RPMI8226 (cell line): ENCODE measurements around the gene PLEKHA7.
"Not testable (repeated sequence)": the region's sequence is repeated elsewhere in the genome, so short reads cannot be mapped to it uniquely, and the experiment has no call there.

Experiments
- DNase-seq: peaks from one replicate; pipeline ENCODE4 v3.0.0-alpha.2; 2015

Gene PLEKHA7

DNA sequence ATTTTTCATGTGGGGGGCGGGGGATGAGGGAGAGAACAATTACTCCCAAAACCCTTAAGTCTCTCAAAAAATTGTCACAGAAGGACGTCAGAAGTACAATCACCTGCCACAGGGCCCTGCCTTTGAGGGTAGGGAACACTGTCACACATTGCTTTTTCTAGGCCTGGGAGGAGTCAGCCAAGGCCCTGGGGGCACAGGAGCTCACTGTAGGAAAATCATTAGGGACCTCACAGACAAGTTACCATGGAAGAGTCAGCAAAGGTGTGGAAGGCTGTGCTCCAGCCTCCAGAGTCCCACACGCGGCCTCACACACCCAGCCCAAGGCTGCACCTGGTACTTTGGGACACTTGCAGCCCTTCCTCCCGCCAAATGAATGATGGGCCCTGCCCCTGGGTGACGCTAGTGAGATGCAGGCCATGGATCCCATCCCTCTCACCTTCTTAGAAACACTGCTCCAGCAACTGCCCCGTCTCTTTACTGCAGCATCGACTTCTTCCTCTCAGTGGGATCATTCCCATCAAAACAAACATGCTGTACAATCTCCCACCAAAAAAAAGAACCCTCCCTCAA, 3.3 kb downstream of the PLEKHA7 start:
- no peak for DNase-seq

DNA sequence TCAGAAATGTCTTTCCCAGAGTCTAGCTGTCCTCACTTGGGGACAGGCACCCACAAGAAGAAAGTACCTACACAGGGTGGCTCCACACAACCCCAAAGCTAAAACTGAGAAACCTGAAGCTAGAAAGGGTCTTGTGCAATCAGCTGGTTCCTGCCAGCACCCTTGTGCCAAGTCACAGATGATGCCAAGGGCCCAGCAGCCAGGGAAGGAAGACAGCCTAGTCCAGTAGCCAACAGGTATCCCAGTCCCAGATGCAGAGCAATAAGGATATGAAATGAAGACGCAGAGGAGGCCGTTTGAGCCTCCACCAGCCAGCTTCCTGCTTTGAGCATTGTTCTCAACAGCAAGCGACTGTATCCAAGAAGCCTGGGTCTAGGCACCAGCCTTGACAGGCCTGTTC, 6.1 kb downstream of the PLEKHA7 start:
- DNase-seq = no peak

DNA sequence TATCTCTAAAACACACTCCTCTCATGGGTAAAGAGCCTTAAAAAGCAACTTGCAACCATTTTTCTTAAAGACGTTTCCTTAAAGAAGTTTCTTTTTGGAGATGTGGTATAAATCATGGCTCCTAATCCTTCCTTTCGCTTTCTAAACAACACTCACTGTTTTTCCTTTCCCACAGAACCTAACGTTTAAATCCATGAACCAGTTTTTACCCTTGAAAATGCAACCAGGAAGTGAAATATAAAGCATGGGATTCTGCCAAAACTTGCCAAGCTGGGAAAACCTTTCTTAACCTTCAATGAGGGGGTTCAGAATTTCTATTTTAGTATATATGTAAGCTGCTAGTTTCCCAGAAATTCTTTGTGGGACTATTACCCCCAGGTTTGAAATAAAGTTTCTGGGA, 8.6 kb downstream of the PLEKHA7 start:
- DNase-seq = no peak

DNA sequence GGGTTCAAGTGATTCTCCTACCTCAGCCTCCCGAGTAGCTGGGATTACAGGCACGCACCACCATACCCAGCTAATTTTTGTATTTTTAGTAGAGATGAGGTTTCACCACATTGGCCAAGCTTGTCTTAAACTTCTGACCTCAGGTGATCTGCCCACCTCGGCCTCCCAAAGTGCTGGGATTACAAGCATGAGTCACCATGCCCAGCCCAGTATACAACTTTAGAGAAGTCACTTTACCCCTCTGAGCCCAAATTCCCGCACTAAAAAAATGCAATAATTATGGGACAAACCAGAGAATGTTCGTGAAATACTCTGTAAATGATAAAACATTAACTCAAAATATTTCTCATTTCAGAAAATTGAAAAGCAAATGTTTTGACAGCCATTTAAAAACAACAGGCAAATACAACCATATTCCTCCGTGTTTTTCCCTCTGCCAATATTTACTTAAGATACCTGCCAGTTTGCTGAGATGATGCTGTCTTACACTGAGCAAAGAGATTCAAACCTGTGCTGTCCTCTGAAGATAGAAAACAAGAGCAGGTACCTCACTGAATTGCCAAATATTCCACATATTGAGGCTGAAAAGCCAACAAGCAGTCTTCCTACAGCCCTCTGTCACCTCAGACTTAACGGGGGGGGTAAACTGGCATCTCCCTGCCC, 9.6 kb downstream of the PLEKHA7 start:
- no peak for DNase-seq

DNA sequence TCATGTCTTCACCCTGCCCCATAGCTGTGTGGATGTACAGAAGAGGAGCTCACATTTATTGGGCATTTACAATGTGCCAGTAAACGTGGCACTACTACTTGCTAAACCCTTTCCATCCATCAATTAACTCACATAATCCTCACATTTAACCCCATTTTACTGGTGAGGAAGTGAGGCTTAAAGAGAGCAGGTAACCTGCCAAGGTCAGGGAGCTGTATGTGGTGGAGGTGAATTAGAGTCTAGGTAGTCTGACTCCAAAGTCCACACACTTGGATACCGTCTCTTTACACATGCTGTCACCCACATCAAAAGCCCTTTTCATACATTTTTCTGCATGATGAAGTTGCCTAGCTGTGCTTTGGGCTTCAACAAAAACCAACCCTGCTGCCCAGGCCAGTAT, 10.8 kb downstream of the PLEKHA7 start:
- DNase-seq = no peak

DNA sequence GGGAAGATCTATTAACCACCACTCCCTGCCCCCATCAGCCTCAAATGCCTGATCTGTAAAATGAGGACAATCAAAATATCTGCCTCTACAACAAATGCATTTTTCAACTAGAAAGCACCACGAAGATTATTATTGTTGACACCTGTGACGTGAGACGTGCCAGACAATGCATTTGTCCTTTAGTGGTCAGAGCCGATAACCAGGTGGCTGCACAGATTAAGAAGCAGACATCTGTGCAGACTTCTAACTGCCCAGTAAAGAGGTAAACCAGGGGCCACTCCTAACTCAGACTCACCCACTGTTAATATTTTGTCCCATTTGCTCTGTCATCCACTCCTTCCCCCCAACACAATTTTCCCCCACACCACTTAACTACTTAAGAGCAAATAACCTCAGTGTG, 11.7 kb downstream of the PLEKHA7 start:
- DNase-seq = no peak

DNA sequence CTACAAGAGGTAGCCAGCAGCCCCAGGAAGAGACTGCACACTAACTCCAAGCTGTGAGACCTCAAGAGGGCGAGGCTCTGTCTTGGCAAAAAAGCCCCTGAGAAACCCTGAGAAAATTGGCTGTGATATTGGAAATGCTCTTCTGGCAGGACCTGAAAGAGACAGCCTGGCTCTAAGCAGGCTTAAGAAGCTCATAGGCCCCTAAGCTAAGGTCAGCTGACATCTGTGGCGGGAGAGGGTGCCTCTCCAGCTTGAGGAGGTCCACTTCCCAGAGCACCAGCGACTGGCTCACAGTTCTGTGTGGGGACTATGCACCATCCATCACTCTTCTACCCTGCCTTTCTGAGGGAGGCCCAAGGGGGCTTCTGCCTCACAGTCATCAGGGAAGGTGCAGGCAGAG, 12.4 kb downstream of the PLEKHA7 start:
- DNase-seq = no peak

DNA sequence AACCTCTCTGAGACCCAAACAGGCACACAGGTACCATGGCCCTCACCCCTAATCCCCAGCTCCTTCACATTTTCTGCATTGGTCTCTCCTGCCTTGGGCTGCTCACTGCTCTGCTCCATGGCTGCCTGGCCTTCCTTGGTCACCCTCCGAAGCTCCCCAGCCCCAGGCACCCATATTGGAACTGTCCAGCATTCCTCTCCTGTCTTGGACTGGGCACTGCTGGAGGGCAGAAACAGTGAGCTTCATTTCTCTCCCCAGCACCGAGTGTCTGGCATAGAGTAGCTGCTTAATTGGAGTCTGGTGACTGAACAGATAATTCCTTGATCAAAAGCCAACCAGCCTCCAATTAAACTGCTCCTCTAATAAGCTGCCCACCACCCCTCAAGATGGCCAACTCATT, 13.2 kb downstream of the PLEKHA7 start:
- no peak for DNase-seq

DNA sequence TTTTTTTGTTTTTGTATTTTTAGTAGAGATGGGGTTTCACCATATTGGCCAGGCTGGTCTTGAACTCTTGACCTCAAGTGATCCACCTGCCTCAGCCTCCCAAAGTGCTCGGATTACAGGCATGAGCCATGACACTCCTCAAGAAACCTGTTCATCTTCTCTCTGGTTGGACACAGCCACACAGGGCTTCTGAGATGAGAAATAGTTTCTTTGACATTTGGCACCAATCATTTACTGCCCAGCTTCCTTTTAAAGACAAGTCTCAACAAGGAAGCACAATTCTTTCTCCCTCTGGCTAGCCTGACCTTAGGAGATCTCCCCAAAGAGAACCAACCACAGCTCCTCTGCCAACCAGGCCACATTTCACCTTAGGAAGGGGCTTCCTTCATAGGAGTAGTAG, 14.0 kb downstream of the PLEKHA7 start:
- DNase-seq = not testable (repeated sequence)

DNA sequence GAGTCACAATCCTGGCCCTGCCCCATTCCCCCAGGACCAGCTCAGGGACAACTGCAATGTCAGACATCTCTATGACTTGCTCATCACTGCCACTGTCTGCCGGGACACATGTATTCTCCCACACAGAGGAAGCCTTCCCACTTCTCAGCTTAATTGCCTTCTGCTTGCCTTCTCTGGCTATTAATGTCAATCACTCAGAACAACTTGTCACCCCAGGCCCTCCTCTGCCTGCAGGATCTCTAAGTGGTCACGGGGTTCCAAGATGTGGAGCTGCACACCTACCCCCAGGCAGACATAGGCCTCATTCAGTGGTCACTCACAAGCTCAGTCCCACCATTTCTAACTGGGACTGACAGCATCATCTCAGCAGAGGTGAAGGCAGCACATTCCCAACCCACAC, 15.1 kb downstream of the PLEKHA7 start:
- DNase-seq = no peak

DNA sequence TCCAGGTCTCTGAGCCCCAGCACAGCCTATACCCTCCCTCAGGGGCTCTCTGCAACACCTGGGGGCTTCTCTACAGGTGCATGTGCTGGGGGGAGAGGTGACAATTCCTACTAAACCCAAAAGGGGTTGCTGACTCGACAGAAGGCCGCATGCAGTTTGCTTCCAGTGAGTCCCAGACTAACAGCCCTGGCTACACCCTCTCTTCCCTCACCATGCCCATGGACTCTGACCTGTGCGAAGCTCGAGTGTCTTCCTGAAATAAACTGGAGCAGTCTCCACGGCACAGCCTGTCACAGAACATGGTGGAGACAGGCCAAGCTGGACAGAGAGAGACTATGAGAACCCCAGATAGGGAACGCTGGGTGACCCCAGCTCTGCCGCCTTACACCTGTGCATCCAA, 16.6 kb downstream of the PLEKHA7 start:
- no peak for DNase-seq

DNA sequence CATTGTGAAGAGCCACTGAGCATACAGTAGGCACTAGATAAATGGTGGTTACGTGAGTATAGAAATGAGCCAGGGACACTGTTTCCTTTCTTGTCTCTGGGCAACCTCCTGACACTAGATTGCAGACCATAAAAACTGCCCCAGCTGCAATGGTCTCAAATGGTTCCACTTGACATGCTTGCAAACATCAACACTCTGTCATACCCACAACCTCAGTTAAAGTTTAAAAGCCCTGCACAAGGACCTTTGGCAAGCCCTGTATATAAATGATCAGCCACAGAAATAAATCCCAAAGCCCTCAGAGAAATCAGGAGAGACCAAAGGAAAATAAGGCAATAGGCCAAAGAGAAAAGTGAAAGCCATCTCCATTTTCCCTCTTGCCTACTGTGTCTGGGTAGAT, 20.7 kb downstream of the PLEKHA7 start:
- DNase-seq = no peak

DNA sequence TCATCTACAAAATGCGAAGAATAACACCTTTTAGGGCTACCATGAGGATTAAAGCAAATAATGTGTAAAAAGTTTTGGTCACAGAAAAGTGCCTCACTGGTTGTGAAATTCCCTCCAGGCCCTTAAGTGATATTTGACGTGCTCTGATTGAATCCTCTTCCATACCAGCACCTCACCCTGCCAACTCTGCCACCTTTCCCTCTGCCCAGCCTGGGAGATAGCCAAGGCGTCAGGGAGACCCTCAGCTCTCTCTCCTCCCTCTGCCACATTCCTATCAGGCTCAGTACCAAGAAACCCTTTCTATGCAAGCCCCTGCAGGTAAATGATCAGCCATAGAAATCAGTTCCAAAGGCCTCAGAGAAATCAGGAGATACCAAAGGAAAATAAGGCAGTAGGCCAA, 21.4 kb downstream of the PLEKHA7 start:
- no peak for DNase-seq

DNA sequence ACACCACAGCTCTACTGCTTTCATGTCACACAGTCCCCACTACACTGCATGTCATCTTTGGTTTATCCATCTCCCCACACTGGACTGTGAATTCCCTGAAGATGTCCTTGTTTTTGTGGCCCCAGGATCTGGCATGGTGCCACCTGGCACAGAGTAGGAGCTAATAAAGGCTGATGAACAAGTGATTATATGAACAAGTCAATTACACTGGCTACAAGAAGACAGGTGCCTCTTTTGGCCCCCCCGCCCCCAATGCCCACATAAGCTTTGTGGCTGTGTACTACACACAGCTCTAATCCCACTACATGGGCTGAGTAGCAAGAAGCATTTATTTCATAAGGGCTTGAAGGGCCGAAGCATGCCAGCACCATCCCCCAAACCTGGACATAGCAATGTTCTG, 24.7 kb downstream of the PLEKHA7 start:
- DNase-seq = no peak

DNA sequence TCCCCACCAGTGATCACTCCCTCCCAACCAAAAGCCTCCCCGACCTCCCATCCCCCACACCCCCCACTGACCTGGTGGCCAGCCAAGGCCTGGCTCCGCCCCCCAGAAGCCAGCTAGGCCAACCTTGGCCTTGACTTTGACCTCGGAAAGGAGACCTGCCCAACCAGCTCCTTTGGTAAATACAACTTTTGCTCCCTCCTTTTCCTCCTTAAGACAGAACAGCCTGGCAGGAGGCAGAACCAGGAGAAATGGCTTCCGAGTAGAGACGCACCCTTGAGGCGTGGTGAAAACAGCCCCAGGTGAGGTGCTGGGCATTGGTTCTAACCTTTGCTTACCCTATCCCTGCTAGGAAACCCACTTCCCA, 27.0 kb downstream of the PLEKHA7 start:
- no peak for DNase-seq

DNA sequence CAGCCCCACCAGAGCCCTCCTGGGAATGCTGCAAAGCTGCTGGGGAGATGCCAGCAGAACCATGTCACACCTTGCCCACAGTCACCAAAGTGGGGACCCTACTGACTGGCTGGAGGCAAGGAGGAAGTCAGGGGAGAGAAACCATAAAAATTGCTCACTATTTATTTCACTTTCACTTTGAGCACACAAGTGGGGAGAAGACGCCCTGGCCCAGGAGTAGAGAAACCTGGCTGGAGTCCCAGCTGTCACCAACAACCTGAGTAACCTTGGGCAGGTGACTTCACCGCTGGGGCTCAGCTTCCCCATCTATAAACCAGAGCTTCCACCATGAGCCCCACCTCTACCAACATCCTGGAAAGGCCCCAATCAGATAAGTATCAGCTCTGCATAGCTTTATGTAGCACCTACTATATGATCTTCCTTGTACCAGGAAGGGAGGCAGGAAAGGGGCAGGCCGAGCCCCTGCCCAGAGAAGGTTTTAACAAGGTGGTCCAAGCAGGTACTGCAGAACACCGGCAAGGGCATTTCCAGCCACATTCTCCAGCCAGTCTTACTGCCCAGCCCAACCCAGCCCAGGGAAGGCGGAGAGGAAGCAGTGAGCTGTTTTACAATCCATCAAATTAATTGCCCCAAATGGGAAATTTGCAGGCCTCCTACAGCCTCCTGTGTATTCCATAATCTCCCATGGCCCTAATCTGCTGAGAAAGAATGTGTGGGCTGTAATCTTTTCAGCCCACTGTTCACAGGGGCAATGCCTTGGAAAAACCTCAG, 27.6 kb downstream of the PLEKHA7 start:
- DNase-seq = peak; percentile 86

DNA sequence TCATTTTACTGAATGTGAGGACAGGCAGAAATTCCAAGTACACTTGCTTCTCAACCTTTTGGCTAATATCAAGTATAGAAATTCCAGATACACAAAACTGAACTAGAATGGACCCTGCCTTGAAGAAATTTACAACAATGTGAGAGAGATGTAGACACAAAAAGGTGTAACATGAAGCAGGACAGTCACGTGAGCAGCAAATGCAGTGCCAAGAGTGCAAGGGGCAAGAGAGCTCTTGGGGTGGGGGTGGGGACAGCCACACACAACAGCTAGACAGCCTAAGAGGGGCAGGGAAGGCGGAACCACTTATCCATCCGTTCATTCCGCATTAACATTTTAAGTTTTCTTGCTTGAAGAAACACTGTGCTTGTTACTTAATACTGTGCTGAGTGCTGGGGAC, 28.9 kb downstream of the PLEKHA7 start:
- no peak for DNase-seq

DNA sequence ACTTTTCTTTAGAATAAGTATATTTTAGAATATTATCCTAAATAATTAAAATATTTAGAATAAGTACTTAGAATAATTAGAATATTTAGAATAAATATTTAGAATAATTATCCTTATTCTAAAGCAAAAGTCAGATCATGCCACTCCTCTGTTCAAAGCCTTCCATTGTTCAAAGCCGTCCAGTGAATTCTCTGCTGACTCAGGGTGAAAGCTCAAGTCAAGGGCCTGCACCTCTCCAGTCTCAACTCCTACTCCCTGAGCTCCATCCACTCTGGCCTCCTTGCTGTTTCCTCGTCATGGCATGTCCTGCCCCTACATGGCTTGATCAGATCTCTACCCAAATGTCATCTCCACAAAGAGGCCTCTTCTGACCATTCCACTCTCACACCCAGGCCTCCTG, 30.0 kb downstream of the PLEKHA7 start:
- DNase-seq = no peak

DNA sequence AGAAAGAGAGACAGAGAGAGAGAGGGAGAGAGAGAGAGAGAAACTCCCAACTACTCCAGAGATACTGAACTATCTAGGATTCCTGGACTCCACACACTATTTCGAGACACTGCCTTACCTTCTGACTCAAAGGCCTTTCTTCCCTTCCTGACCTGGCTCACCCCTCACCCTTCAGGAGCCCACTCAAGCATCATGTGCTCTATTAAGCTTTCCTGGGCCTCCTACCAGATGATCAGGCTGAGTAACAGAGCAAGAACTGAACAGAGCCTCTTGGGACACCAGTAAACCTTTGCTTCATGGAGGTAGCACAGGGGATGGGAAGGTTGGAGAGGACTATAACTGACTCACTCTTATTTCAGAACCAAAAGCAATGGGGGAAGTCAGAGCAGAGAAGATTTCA, 31.4 kb downstream of the PLEKHA7 start:
- no peak for DNase-seq

DNA sequence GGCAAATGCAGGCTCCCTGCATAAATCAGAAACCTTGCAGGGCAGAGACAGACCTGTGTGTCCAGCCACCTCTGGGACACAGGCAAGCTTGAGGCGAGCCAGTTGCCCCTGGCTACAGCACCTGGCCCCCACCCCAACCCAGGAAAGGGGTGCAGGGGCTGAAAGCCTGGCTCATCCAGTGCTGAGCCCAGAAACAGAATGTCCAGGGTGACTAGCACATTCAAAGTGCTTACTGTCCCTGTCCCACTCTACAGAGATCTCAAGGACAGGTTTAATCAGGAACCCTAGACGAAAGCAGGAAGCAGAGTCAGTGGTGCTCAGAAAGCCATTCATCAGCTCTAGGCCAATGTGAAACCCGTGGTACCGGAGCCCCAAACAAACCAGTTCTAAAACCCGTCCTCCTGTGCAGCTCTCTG, 31.9 kb downstream of the PLEKHA7 start:
- no peak for DNase-seq

DNA sequence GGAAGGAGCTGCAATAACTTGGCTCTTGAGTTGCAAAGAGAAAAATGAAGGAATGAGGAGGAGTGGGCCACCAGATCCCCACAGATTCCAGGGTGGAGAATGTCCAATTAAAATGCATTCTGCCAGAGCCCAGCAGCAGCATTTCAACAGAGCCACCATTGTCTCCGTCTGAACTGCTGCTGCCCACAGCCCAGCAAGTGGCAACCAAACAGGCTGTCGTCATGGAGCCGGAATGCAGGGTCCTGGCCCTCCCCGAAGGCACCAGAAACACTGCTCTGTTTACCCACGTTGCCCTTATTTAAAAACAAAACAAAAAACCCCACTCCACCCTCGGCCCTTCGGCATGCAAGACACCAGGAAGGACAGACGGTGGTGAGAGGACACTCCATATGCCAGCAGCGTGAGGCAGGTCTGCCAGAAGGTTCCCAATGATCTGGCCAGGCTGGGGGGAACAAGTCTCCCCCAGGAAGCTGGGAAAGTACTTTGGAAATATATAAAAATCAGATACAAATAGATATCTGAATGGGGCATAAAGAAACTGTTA, 32.5 kb downstream of the PLEKHA7 start:
- DNase-seq = no peak

DNA sequence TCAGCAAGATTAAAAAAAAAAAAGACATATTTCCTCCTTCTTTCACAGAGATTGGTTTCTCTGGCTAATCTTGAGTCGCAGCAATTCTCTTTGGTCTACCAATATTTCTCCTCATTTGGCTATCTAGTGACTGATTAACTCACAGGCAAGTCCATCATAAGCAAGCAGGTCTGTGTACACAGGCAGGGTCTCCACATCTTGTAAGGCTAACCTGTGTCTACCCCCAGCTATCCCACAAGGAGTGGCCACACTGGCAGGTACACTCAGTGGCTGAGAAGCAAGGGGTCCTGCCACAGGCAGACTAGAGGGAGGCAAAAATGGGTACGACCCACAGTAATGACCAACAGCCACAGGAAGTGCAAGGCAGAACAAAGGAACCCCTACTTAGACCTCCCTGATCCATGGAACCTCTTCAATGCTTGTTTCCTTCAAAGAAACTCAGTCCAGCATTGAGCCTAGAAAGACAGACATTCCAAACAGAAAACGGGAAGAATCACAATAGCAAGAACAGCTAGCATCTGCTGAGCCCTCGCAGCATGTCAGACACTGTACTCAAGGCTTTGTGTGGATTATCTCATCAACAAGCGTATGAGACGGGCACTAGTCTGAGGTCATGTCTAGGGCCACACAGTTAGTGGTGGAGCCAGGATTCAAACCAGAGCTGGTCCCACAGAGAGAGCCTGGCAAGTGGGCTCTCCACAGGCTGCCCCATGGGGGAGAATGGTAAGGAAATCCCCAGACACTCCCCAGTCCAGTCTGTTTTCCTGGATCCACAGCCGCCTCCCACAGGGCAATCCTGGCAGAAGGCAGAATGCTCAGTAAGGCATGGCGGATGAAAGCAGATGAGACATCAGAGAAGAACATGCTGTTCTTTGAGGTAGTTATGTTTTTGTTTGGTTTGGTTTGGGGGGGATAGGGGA, 34.3 kb downstream of the PLEKHA7 start:
- no peak for DNase-seq

DNA sequence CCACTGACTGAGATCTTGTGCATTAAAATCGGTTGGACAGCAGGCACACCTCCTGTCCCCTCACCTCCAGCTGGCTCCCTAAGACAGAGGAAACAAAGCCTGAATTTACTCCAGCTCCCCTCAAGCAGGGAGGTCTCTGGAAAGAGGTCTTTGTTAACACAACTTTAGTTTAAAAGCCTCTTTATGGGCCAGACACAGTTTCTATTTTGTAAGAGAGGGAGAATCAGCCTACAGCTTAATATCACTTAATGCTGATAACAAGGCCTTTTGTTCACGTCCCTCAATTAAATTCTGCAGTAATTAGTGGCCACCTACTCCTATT, 36.3 kb downstream of the PLEKHA7 start:
- DNase-seq = no peak
